ENCODE results near the gene PLXNB2.
A peak's percentile ranks its signal among the peaks of the same experiment; 100 is the strongest.

Gene PLXNB2

GRCh38 chr22:50310031-50310722 is 2.7 kb upstream of the PLXNB2 start:
- no peak for DNase-seq

GRCh38 chr22:50309601-50309991 is 2.1 kb upstream of the PLXNB2 start:
- no peak for DNase-seq

DNA sequence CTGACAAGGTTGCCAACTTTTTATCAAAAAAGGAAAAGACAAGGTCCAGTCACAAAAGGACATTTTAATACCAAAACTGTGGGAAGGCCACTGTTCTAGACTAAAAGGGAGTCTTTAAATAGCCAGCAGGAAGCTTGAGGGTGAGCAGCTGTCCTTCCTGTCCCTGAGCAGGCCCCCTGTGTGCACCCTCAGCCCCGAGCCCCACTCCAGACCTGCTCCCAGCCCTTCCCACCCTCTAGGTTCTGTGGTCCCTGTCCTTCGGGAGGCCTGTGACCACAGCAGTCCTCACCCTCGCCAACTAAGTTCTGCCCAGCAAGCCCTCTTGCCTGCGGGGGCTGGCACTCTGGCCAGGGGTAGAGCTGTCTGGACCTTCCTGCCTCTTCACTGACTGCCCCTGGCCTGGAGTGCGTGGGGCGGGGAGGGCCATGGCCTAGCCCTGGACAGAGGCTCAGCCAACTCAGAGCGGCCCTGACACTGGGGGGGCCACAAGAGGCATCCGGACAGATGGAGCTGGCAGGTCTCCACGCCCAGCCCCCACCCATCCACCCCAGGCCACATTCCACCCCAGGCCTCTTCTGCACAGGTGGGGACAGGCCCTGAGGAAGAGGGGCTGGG is 1.6 kb upstream of the PLXNB2 start:
- DNase-seq: no peak

DNA sequence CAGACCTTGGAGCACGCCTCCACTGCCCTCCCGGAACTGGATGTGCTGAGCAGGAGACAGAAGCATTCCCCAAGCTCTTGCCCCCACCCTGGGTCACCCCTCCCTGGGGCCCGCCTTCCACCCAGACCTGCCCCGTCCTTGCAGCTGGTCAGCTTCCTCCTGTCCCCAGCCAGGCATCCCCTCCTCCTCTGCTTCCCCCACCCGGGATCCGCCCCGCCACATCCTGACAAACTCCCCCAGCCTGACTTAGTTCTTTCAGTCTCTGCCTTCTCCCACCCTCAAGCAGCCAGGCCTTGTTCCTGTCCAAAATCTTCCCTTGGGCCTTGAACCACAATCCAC is 1.1 kb upstream of the PLXNB2 start:
- no peak for DNase-seq

GRCh38 chr22:50307890-50308596 is 597 bp upstream of the PLXNB2 start:
- DNase-seq: no peak

DNA sequence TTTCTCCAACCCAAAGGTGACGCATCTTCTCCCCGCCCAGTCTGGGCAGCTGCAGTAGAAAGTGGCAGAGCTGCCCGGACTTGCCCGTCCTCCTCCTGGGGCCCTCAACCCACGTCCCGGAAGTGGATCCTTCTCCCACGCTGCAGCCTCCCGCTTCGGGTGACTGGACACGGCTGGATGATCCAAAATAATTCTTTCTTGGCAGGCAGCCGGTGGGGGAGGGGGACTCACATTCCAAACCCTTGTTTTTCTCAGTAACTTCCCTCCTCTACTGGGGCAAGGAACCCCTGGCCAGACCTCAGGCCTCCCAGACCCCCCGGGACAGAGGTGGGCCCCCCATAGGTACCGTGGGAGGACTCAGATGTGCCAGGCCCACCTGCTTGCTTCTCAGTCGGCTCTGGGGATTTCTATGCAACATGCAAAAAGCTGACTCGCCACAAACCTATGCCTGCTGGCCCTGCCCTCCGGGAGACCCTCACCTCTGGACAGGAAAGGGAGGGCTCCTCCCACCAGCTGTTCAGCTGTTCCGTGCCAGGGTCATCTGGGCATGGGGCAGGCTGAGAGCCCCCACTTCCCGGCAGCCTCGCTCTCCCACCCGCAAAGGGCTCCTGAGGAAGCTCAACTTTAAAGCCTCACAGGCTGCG is 1.4 kb downstream of the PLXNB2 start:
- DNase-seq: peak; percentile 65

GRCh38 chr22:50305393-50305922 is 2.0 kb downstream of the PLXNB2 start:
- no peak for DNase-seq

GRCh38 chr22:50304528-50305392 is 2.7 kb downstream of the PLXNB2 start:
- peak; percentile 27 for DNase-seq

DNA sequence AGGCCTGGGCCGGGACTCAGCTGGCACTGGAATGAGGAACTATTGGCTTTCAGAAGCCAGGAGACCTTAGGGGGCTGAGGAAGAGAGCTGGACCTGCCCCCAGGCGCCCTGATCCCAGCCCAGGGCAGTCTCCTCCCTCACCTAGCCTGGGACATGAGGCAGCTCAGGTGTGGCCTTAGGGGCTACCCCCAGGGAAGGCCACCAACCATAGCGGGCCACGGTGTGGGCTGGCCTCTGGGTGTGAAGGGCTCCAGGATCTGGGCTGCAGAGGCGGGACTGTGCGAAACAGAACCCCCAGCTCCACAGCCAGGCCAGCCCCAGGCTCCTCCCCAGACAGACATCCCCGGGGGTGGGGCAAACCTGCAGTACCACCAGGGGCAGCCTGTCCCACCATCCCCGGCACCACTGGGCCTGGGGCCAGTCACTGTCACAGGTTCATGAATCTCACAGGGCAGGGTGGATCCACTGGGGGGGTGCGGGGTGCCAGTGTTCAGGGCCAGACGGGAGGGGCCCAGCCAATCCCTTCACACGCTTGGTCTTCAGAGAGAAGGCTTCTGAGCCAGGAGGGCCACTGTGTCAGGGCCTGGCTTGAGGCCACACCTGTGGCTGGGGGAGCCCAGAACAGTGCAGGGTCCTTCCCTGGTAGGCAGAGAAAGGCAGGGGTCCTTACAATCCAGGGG is 3.5 kb downstream of the PLXNB2 start:
- no peak for DNase-seq

GRCh38 chr22:50303515-50303847 is 4.0 kb downstream of the PLXNB2 start:
- DNase-seq: no peak

DNA sequence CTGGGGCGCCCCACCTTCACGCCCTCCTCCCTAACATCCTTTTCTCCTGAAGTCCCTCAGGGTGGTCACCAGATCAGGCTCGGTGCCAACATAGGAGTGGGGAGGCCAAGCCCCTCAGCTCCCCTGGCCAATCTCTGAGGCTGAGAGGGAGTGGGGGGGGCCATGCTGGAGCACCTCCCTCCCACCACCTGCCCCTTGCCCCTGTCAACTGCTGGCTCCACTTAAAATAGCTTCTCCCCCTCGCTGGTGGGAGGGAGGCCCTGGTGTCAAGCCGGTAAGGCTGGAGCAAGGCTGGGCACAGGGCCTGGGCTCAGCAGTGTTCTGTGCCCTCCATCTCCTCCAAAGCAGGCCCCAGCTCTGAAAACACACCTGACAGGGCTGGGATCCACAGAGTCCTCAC is 4.9 kb downstream of the PLXNB2 start:
- no peak for DNase-seq

- DNase-seq: no peak
Measured at GRCh38 chr22:50302041-50302541, 5.4 kb downstream of the PLXNB2 start.

- no peak for DNase-seq
Measured at GRCh38 chr22:50301581-50301991, 5.9 kb downstream of the PLXNB2 start.

DNA sequence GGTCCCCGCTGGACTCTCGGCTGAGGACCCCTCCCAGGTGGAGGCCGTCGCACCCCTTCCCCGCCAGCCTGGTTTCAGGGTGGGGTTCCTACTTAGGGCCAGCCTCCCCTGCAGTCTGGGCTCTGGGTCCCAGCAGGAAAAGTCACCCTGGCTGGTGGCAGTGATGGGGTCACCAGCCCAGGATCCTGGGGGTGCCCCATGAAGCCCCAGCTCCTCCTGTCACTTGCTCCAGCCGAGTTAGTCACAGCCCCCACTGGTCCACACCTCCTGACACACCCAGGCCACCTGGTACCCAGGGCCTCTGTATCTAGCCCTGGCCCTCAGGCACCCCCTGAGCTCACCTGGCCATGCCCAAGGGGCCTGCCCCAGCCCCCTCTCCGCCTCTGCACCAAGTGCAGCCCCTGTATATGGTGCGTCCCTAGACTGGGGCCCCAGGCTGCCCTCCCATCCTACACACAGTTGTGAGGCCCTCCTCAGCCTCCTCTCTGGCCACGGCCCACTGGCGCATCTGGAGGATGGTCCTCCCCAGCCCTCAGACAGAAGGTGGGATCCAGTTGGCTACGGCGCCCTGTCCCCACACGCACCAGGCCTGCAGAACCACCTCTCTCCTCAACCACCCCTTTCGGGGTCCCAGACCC is 6.7 kb downstream of the PLXNB2 start:
- DNase-seq: no peak

GRCh38 chr22:50299785-50300619 is 7.4 kb downstream of the PLXNB2 start:
- DNase-seq: no peak

DNA sequence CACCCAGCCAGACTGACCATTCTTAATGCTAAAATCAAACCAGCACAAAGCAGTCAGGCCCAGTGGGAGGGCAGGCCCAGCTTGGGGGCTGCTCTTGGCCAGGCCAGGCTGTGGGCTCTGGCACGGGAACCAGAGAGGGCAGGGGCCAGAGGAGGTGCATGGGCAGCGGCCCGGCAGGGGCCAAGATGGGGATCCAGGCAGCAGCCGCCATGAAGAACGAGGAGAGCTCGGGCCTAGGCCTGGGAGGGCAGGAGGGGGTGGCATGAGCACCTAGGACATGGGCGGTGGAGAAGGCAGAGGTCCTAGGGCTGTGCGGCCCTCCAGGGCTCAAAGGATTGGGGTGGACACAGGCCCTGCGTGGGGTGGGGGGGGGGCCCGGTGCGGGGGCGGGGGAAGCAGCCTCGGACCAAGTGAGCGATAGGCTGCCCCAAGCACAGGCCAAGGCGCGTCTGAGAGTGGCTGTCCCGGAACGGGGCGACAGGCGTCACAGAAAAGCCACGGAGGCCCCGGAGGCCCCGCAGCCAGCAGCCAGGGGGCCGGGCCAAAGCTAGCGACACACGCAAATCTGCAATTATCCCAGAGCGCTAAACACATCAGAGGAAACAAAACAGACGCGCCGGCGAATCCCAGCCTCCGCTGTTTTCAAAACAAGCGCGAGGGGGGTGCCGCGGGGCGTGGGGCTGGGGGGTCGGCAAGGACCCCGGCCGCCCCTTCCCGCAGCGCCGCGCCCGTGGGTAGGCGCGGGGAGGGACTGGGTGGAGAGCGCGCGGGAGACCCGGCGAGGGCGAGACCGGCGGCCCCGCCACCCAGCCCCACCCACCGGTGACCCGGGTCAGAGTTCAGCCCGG is 8.3 kb downstream of the PLXNB2 start:
- DNase-seq: peak; percentile 28

DNA sequence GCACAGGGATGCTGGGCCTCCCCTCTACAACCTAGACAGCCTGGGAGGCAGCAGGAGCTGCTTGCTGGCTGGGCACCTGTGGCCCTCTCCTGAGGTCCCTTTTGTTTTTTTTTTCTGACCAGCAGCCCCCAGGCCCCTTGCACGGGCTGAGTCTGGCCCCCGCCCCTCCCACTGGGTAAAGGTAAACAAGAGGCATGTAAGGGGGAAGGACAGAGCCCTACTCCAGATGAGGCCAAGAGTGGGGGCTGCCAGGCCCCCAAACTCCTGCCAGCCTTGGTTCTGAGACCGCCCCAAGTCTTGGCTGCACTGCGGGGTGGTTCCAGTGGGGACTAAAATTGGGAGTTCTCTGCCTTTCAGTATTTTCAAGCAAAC is 9.2 kb downstream of the PLXNB2 start:
- DNase-seq: no peak

DNA sequence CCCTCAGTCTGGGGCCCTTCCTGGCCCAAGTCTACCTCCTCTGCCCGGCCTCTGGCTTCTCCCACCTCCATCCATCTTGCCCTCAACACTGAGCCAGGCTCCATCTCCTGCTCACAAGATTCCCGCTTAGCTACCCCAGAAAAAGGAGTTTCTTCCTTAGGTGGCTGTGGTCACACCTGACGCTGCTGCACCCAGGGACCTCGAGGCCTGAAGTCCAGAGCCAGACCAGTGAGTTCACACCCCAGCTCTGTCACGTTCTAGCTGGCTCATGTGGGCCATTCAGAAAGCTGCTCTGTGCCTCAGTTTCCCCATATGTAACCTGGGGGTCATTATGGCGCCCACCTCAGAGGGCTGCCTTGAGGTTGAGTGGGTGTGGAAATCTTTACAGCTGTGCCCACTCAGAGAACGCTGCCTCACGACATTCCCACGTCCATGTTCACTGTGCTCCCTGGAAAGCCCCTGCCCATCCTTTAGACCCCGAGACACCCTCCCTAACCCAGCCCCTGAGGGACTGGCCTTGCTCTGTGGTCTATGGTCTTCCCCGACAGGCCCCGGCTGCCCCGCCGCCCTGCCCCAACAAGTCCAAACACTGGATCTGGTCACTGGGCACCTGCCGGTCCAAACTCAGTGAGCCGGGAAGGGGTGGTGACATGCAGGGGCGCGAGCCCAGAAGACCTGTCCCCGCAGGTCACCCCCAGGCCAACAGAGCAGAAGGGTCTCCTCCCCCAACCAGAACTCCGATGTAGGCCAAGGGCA is 9.8 kb downstream of the PLXNB2 start:
- no peak for DNase-seq
